Gastroesophageal sphincter (tissue), 4 donors: ENCODE results near the gene KRTAP10-5. TPM values are rescaled to one million over a fixed set of nuclear protein-coding genes. Genes with fewer than 3 reads are reported as not detected.

ENCODE experiments used
- ATAC-seq: fragments of 150-250 bp; one replicate; pipeline ENCODE4 v1.9.1; 2016; ENCODE audit warnings: mild to moderate bottlenecking, moderate library complexity
- H3K27ac ChIP-seq, 4 donors: fragments of 200-600 bp; sonication (generic) in 3 of 4; 1 replicate in 3 of 4; 2 replicates in 1 of 4; pipeline ENCODE4 v1.5.1; 2016 to 2019
- H3K27me3 ChIP-seq: fragments of 200-600 bp; sonication (generic); one replicate; pipeline ENCODE4 v1.5.1; 2019
- H3K36me3 ChIP-seq, 2 donors: fragments of 200-600 bp; sonication (generic); one replicate each; pipeline ENCODE4 v1.5.1; 2019; ENCODE audit warnings: control low read depth in 1 of 2
- H3K4me1 ChIP-seq, 3 donors: fragments of 200-600 bp; sonication (generic); 1 replicate in 2 of 3; 2 replicates in 1 of 3; pipeline ENCODE4 v1.5.1; 2016 to 2019; ENCODE audit warnings: control low read depth in 2 of 3
- H3K4me3 ChIP-seq, 2 donors: fragments of 200-600 bp; sonication (generic); one replicate each; pipeline ENCODE4 v1.5.1; 2019; ENCODE audit warnings: mild to moderate bottlenecking in 1 of 2, moderate library complexity in 1 of 2
- H3K9me3 ChIP-seq, 3 donors: fragments of 200-600 bp; sonication (generic); one replicate each; pipeline ENCODE4 v1.5.1; 2017 to 2019; ENCODE audit warnings: control low read depth in 2 of 3
- EP300 ChIP-seq: sonication (generic); formaldehyde crosslinking; IDR thresholded peaks from one replicate; pipeline ENCODE4 v1.6.1; 2017; ENCODE audit warnings: antibody characterized with exemption, mild to moderate bottlenecking
- POLR2A ChIP-seq, 2 donors: fragments of 450-650 bp; IDR thresholded peaks; one replicate each; pipeline ENCODE4 v1.6.1; 2017; ENCODE audit warnings: antibody characterized with exemption in 2 of 2, mild to moderate bottlenecking in 2 of 2, moderate library complexity in 1 of 2
- POLR2AphosphoS5 ChIP-seq: sonication (generic); formaldehyde crosslinking; IDR thresholded peaks from one replicate; pipeline ENCODE4 v1.6.1; 2017; ENCODE audit warnings: antibody characterized with exemption
- WGBS, 2 donors: methylation state at CpG; one replicate each; pipeline ENCODE4 v1.1.5; 2018; ENCODE audit warnings: low coverage in 1 of 2; 5-methylcytosine and 5-hydroxymethylcytosine counted together
- total RNA-seq, 4 donors: library from RNA; depleted of rRNA; stranded (reverse); fragments of >200 nt; gene quantifications; one replicate each; pipeline ENCODE4 v1.1.0, GENCODE V29; 2016
- TF ChIP-seq, protein P1 (sequence below), 4 experiments: fragments of 200-600 bp in 2 of 4; fragments of 450-650 bp in 2 of 4; sonication (generic) in 1 of 4; IDR thresholded peaks; one replicate each; pipeline ENCODE4 v1.5.1; 2017 to 2019; ENCODE audit warnings: antibody characterized with exemption in 4 of 4, mild to moderate bottlenecking in 2 of 4, moderate library complexity in 2 of 4

Gene KRTAP10-5
- total RNA-seq, 4 donors from 2014 or later, result not detected

DNA sequence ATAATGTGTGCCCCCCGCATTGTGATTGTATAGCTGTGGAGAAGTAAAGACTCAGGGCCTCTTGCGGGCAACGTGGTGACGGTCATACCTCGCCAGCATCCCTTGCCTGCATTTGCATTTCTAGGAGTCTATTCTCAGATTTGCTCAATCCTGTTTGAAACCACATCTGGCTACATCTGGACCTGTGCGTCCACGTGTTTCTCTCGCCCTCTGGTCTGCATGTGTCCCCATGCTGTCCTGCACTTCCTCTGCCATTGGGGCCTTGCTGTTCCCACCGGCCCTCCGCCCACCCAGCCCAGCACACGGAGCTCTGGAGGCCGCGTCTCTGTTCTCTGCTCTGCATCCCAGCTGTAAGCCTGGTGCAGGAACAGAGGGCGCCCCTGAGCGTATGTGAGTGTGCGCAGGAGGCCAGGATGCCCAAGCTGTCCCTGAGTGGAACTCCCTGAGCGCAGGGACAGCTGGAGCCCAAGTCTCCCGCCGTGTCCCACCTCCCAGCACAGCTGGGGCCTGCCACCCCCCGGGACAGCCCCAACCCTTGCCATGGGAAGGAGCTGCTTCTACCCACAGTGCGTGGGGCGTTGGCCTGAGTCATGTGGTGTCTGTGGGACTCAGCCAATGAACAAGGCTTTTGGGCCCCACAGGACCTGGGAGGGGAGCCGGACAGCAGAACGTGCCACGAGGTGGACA lies 30.7 kb downstream of the KRTAP10-5 start:
- TF ChIP-seq EP300 (no peak), POLR2A (IDR thresholded peaks at IDR 0.05) (no peak), POLR2AphosphoS5 (no peak)
- TF ChIP-seq, protein P1, sequence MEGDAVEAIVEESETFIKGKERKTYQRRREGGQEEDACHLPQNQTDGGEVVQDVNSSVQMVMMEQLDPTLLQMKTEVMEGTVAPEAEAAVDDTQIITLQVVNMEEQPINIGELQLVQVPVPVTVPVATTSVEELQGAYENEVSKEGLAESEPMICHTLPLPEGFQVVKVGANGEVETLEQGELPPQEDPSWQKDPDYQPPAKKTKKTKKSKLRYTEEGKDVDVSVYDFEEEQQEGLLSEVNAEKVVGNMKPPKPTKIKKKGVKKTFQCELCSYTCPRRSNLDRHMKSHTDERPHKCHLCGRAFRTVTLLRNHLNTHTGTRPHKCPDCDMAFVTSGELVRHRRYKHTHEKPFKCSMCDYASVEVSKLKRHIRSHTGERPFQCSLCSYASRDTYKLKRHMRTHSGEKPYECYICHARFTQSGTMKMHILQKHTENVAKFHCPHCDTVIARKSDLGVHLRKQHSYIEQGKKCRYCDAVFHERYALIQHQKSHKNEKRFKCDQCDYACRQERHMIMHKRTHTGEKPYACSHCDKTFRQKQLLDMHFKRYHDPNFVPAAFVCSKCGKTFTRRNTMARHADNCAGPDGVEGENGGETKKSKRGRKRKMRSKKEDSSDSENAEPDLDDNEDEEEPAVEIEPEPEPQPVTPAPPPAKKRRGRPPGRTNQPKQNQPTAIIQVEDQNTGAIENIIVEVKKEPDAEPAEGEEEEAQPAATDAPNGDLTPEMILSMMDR (IDR thresholded peaks at IDR 0.05), result no peak
- Histone ChIP-seq H3K4me1 (no peaks in the 10 kb centered on the region), H3K27me3 (peaks cover 52% of the 10 kb centered on the region), H3K9me3 (peaks cover 0 to 26% (median 0%) of the 10 kb centered on the region in 3 donors), H3K36me3 (no peaks in the 10 kb centered on the region), H3K4me3 (no peak overlapping the region), H3K27ac (no peak overlapping the region)
- WGBS, 2 donors, result 74 to 86% methylated on average over 7 to 8 of the region's 25 CpGs
- no peak for ATAC-seq

DNA sequence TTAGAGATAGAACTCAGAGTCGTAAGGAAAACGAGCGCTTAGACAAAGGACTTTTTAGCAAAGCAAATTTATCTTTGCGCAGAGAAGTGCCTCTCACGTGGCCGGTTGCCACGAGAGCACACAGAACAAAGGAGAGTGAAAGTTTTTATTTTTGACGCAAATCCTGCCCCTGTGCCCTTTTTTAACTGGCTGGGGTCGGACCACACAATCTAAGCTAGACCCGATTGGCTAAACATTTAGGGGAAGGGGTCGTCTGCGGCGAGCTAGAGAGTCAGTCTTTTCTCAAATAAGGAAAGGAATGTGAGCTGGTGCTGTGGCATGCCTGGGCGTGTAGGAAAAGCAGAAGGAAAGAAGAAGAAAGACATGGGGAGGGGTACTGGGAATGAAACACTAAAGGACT lies 31.5 kb downstream of the KRTAP10-5 start:
- Histone ChIP-seq H3K27me3 (peaks cover 44% of the 10 kb centered on the region), H3K4me1 (no peaks in the 10 kb centered on the region), H3K27ac (no peak overlapping the region), H3K9me3 (peaks cover 0 to 20% (median 0%) of the 10 kb centered on the region in 3 donors), H3K4me3 (no peak overlapping the region), H3K36me3 (no peaks in the 10 kb centered on the region)
- 10 to 16% methylated on average over 12 to 14 of the region's 14 CpGs for WGBS, 2 donors
- no peak for TF ChIP-seq POLR2AphosphoS5
- no peak for TF ChIP-seq POLR2A (IDR thresholded peaks at IDR 0.05)
- ATAC-seq, result no peak

DNA sequence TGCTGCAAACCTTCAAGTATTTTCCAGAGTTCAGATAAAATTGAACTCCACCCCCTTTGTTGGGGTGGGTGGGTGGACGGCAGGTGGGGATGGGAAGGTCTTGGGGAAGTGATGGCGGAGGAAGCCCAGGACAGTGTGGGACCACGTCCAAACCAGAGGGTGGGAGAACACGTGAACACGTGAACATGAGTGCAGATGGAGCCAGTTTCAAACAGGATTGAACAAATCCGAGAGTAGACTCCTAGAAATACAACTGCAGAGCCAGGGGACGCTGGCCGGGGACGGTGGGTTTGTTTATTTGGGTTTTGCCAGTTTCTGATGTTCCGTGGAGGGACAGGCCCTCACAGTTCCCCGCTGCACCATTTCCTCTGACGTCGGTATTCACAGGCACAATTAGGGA lies 32.0 kb downstream of the KRTAP10-5 start:
- Histone ChIP-seq H3K27me3 (peaks cover 40% of the 10 kb centered on the region), H3K36me3 (no peaks in the 10 kb centered on the region), H3K27ac (no peak overlapping the region), H3K4me1 (no peaks in the 10 kb centered on the region), H3K9me3 (peaks cover 0 to 21% (median 0%) of the 10 kb centered on the region in 3 donors), H3K4me3 (no peak overlapping the region)
- TF ChIP-seq EP300, result no peak
- TF ChIP-seq, protein P1 (IDR thresholded peaks at IDR 0.05), result no peak
- no peak for TF ChIP-seq POLR2AphosphoS5
- no peak for TF ChIP-seq POLR2A (IDR thresholded peaks at IDR 0.05)
- ATAC-seq, result no peak
- whole genome bisulfite sequencing, 2 donors, result 27 to 39% methylated on average over 6 to 10 of the region's 13 CpGs

DNA sequence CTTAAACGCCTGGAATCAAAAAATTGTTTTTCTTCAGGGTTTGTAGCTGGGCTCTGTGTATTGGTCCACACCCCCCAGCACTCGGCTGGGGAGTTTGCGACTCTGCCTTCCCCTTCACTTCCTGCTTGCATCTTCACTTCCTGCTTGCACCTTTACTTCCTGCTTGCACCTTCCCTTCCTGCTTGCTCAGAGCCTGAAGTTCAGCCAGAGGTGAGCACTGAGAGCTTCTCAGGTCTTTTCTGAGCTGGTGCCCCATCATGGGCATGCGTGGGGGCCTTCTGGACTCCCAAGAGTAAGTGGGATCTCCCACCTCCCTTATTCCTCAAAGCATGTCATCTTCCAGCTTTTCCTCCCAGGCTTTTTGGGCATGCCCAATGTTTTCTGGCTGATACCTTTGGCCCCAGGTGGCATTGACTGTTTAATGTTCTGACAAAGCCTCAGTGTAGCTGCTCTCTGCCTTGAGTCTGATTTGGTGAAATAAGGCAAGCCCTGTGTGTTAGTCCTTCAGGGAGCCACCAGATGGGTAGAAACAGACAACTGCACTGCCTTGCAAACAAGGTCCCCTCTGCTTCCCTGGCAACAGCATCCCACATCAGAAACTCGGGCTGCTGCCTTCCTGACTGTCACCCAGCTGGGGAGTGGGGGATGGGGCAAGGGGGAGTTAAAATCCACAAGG lies 32.6 kb downstream of the KRTAP10-5 start:
- no peak for ATAC-seq
- no peak overlapping the region for H3K4me3 ChIP-seq

DNA sequence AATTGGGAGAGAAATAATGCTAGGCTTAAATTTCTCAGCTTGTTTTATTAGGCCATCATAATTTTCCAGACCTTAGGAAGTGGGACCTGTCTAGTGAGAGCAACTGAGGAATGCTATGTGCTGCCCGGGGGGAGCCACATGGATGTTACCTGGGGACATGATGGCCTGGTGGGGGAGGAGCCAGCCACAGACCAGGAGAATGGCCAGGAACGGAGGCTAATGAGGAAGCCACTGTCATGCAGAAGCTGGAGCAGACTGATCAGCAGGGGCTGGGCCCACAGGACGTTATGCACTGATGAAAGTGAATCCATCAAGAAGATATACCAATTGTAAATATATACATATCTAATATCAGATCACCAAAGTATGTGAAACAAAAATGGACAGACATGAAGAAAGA lies 35.8 kb downstream of the KRTAP10-5 start:
- Histone ChIP-seq H3K27ac (no peak overlapping the region), H3K4me1 (no peaks in the 10 kb centered on the region), H3K9me3 (peaks cover 0 to 40% (median 0%) of the 10 kb centered on the region in 3 donors), H3K36me3 (no peaks in the 10 kb centered on the region), H3K27me3 (peaks cover 23% of the 10 kb centered on the region), H3K4me3 (no peak overlapping the region)
- no peak for ATAC-seq
- TF ChIP-seq POLR2A (IDR thresholded peaks at IDR 0.05) (no peak), POLR2AphosphoS5 (no peak), EP300 (no peak)
- TF ChIP-seq, protein P1 (IDR thresholded peaks at IDR 0.05), result no peak
- WGBS, 2 donors, result 59 to 76% methylated on average over 3 of the region's 3 CpGs

More for the DNA sequence above, 32.6 kb downstream of the KRTAP10-5 start:
- WGBS, 2 donors, result 30 to 68% methylated on average over 2 to 4 of the region's 5 CpGs
- Histone ChIP-seq H3K27me3 (peaks cover 40% of the 10 kb centered on the region), H3K9me3 (peaks cover 0 to 26% (median 0%) of the 10 kb centered on the region in 3 donors), H3K4me1 (no peaks in the 10 kb centered on the region), H3K36me3 (no peaks in the 10 kb centered on the region), H3K27ac (no peak overlapping the region)
- TF ChIP-seq POLR2A (IDR thresholded peaks at IDR 0.05), result no peak
- no peak for TF ChIP-seq EP300

DNA sequence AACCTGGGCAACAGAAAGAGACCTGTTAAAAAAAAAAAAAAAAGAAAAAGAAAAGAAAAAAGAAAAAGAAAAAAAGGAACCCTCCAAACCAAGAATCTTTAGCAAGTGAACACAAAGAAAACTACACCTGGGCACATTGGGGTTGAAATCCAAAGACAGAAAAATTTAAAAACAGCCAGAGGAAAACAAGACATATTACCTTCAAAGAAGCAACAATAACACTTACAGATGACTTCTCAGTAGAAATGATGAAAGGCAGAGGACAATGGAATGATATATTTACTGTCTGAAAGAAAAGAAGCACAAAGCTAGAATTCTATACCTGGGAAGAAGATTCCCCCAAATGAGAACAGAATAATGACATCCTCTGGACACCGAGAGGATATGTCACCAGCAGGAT lies 37.7 kb downstream of the KRTAP10-5 start:
- Histone ChIP-seq H3K27me3 (peaks cover 18% of the 10 kb centered on the region), H3K9me3 (peaks cover 0 to 40% (median 0%) of the 10 kb centered on the region in 3 donors), H3K27ac (no peak overlapping the region), H3K36me3 (no peaks in the 10 kb centered on the region), H3K4me3 (no peak overlapping the region), H3K4me1 (no peaks in the 10 kb centered on the region)
- no peak for TF ChIP-seq POLR2A (IDR thresholded peaks at IDR 0.05)
- TF ChIP-seq, protein P1 (IDR thresholded peaks at IDR 0.05), result no peak
- no peak for TF ChIP-seq EP300
- no peak for TF ChIP-seq POLR2AphosphoS5
- no peak for ATAC-seq
- 82 to 86% methylated on average over 1 of the region's 1 CpG for WGBS, 2 donors
